GM19193 (cell line): ENCODE results near the gene SLC39A11.

Experiments used
- POLR2A ChIP-seq: IDR thresholded peaks from 4 replicates; pipeline ENCODE4 v1.6.1; 2011; ENCODE audit not compliant: insufficient read depth, insufficient read length; ENCODE audit errors: extremely low read depth

The SLC39A11 gene

DNA sequence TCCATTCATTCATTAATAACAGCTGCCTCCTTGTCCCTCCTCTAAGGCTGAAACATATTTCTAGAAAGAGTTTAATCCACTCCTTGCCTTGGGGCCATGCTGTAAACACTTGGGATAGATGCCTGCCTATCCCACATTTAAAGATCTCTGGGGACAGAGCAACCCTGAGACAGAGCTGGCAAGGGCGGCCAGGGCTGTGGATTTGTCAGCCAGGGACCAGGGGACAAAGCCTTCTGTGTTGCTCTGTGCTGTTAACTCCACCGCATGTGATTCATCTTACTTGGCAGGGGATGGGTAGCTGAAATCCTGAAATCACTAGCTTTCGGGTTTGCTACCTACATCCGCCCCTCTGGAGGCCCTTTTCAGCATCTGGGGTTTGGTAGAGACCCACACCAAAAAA is 392.9 kb downstream of the SLC39A11 start:
- no peak for TF ChIP-seq POLR2A

DNA sequence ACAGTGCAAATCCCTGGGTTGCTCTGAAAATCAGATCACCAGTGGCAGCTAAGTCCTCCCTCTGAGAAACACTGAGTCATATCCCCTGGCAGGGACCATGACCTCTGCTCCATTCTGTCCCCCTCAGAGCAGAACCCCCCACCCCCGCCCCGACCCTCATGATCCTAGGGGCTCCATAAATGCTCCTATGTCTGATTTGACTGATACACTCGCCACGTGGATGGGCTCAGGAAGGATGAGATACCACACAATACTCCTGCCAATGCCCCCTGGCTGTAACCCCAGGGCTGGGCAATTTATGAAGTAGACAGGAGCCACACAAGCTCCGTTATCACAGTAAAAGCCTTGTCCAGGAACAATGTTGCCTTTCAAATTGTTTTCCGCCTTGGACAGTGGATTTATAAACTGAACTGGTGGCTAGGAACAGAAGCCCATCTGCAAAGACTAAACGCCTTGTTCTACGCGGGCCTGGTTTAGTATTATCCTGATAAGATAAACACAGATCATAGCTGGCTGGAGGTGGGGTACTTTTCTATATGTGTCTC is 394.8 kb downstream of the SLC39A11 start:
- no peak for TF ChIP-seq POLR2A

DNA sequence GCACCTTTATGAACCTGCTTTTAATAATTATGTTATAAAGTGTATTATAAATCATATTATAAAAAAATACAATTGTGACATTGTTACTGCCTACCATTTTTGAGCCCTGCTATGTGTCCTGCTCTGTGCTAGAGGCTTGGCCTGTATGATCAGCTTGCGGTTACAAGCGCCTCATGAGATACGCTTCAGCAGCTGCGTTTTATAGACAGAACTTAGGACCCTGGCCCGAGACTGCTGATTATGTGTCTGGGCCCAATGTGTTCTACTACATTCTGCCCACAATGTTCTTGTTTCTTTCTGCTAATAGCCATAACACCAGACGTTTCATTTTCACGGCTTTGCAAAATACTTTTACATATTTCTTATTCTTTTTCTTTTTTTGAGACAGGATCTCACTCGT is 395.8 kb downstream of the SLC39A11 start:
- TF ChIP-seq POLR2A: no peak

DNA sequence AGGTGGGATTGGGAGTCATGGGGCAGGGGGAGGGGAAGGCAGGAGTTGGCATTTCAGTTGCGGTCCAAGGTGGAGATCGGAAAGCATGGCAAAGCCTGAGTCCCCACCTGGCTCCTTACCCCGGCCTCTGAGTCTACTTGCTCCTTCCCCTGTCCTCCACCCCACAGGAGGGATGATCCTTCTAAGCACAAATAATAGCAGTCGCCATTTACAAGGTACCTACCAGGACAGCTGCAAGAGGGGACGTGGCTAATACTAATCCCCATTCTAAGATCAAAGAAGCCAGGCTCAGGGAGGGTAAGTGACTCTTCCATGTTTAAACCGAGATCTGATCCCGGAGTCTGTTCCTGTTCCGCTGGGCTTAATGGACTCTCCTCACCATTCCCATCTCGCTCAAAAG is 396.3 kb downstream of the SLC39A11 start:
- TF ChIP-seq POLR2A: no peak

DNA sequence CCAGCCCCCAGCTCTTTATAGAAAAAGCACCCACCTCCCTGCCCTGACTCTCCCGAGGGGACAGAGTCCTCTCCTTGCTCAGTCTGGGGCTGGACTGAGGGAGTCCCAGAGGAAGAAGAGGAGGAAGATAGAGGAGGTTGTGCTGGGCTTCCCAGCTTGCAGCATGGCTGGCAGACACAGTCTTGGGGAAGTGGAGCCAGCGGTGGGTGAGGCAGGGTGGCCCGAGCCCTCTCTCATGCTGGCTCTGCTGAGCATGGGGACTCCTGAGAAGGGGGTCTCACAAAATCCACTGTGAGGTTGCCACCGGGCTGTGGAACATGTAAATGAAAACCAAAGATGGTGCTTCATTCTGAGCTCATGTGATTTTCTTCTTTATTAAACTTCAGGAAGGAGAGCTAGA is 398.5 kb downstream of the SLC39A11 start:
- no peak for TF ChIP-seq POLR2A

DNA sequence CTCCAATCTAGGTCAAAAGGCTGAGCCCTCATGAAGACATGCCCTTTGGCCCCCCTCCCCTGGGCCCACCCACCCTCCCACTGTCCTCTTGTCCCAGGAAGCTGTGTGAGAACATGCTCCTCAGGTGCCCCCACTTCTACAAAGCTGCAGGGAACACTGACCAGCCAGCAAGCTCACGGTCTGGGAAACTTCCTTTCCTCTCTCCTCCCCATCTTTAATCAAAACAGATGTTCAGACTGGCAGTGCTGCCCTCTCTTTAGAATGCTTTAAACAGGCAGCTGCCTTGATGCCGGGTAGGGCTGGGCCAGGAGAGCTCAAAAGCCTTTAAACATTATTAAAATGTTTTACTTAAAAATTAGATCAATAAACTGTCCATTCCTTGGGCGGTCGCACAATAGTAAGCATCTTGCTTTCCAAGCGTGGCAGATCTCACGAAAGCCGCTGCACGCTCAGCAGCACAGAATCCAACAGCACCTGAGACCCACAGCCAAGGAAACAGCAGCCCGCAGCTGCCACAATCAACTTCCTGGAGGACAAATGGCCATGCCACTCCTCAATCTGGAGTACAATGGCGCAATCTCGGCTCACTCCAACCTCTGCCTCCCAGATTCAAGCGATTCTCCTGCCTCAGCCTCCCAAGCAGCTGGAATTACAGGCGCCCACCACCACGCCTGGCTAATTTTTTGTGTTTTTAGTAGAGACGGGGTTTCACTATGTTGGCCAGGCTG is 399.2 kb downstream of the SLC39A11 start:
- no peak for TF ChIP-seq POLR2A

GRCh38 chr17:72692676-72693075 is 399.8 kb downstream of the SLC39A11 start:
- no peak for TF ChIP-seq POLR2A

DNA sequence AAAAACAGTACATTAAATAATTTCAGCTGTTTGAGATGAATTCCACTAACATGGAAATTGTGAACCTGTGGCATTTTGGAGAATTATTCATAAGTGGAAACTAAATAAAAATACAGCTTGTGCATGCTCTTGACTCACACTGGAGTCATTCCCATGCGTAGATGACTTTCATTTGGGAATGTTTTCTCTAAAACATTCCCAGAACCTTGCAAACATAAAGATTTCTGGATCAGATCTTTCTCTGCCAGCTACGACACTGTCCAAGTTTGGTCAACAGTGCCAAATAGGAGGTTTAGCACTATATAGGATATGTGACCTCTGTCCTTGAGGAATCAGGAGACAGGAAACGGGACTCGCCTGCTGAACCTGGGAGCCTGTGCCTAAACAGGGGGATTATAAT is 400.9 kb downstream of the SLC39A11 start:
- TF ChIP-seq POLR2A: no peak

DNA sequence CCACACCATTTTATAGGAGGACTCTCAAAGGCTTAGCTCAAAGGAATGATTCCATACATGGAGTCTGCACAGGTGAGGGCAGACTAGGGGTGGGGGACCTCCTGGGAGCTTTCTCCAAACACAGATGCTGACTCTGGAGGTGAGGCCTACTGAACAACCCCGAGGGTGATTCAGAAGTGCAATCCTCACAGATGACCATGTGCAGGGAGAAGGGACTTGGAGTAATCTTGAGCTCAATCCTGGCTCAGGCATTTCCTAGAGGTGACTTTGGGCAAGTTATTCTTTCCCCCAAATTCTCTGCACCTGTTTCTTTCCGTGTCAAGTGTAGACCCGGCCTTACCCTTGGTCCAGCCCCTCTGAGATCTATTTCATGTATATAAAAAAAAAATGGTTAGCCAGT is 401.5 kb downstream of the SLC39A11 start:
- no peak for TF ChIP-seq POLR2A

DNA sequence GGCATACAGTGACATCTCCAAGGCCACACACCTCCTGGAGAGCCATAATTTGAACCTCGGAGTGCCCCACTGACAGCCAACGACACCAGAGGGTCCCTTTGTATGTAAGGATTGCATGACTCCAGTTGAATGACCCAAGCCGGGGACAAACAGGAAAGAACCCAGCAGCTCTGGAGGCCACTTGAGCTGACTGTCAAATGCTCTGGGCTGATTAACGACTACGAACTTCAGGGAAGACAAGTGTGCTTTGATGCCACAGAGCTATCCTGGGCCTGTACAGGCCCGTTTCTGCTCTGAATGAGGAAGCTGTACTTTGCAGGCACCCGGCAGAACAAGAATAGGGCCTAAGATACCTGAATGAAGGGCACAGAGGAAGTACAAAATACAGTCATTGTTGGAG is 404.6 kb downstream of the SLC39A11 start:
- no peak for TF ChIP-seq POLR2A

DNA sequence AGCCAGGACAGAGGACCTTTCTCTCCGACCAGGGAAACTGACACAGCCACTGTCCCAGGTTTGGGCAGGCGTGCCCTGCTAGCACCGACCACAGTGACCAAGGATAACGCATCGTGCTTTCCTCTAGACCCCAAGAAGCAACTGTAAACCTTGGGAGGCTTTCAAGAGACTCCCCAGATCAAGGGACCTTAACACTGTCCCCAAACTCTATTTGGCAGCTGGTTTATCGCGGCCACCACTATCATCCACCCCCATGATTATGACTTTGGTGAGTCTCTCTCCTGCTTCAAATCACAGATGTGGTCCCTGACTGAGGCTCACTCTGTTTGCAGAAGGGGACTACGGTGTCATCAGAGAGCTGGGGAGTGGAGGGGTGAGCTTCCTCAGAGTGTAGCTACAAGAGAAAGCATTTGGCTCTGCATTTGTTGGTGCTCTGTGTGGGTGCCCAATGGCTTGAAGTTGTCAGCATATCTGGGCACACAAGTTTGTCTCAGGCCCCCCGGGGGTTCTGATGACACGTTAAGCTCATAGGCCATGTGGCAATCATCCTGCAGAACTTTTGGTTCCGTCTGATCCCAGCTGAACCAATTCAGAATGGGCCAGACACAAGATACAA is 408.0 kb downstream of the SLC39A11 start:
- no peak for TF ChIP-seq POLR2A

GRCh38 chr17:72683506-72684404 is 408.7 kb downstream of the SLC39A11 start:
- TF ChIP-seq POLR2A: no peak

DNA sequence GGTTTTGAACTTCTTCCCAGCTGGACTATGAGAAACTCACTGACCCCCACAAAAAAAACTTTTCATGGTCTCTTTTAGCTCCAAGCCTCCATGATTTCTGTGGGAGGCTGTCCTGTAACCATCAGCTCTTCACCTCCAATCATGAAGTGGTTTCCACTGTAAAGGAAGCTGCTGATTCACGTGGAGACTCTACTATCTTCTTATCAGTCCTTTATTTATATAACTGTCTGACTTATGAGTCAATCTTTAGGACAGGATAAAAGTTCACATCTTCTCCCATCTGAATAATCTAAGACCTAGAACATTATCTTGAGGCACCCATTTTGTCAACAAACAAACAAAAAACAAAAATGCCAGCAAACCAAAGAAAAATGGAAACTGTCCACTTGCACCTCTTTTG is 409.9 kb downstream of the SLC39A11 start:
- TF ChIP-seq POLR2A: no peak

DNA sequence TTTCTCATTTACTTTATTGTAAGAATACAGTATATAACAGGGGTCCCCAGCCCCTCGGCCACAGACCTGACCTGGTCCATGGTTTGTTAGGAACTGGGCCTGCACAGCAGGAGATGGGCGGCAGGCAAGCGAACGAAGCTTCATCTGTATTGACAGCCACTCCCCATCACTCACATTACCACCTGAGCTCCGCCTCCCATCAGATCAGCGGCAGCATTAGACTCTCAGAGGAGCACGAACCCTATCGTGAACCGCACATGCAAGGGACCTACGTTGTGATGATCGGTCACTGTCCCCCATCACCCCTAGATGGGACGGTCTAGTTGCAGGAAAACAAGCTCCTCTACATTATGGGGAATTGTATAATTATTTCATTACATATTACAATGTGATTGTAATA is 410.6 kb downstream of the SLC39A11 start:
- no peak for TF ChIP-seq POLR2A

DNA sequence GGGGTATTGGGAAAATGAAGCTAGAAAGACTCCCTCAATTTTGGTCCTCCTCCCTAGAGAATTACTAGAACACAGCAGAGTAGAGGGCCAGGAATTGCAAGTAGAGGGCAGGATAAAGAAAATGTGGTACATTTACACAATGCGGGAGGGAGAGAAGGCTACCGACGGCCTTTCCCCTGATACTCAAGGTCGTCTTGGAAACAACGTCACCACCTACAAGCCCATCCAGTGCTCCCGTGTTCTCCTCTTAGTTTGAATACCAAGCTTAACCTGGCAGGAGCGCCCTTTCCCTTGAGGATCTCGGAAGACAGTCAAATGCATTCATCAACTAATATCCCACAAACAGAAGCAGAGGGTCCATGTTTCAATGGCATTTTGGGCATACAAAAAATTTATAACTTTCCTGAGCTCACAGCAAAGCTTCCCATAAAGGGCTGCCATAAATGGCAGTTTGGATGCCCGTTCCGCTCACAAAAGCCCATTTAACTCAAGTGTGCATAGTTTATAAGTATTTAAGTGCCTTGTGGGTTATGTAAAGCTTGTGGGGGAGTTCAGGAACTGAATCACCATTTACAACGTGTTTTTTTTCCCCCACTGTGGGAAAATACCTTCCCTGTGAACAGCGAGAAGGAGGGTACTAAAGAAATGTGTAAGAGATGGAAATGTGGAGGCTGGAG is 414.6 kb downstream of the SLC39A11 start:
- TF ChIP-seq POLR2A: no peak
